Measurements from ENCODE around the gene CCDC92.

CCDC92 gene

DNA sequence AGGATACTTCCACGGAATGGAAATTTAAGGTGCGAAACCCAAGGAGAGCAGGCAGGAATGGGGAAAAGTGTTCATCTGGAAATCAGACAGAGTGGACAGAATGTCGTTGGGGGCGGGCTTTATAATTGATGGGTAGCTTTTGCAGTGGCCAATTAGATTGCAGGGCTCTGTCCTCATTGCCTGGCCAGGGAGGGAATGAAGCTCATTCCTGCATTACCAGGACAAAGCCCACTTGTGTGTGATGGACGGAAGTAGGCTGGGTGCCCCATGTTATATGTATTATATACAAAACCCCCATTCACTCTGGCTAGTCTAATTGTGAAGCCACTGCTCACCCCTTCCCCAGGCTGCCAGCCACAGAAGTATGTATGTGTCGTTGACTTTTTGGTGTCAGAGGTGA is 23.9 kb upstream of the CCDC92 start:
- Histone ChIP-seq H3K36me3 (no peaks in the 10 kb centered on the region), H3K4me1 (ENCODE audit: control insufficient read depth in 1 of 2, insufficient read depth in 1 of 2, low read depth in 1 of 2, low read length in 1 of 2) (no peaks in the 10 kb centered on the region), H3K4me3 (ENCODE audit: low read depth in 1 of 2, low read length in 1 of 2) (no peak overlapping the region), H3K27me3 (no peaks in the 10 kb centered on the region), H3K27ac (no peak overlapping the region), H3K9me3 (no peaks in the 10 kb centered on the region)
- TF ChIP-seq, protein P1, sequence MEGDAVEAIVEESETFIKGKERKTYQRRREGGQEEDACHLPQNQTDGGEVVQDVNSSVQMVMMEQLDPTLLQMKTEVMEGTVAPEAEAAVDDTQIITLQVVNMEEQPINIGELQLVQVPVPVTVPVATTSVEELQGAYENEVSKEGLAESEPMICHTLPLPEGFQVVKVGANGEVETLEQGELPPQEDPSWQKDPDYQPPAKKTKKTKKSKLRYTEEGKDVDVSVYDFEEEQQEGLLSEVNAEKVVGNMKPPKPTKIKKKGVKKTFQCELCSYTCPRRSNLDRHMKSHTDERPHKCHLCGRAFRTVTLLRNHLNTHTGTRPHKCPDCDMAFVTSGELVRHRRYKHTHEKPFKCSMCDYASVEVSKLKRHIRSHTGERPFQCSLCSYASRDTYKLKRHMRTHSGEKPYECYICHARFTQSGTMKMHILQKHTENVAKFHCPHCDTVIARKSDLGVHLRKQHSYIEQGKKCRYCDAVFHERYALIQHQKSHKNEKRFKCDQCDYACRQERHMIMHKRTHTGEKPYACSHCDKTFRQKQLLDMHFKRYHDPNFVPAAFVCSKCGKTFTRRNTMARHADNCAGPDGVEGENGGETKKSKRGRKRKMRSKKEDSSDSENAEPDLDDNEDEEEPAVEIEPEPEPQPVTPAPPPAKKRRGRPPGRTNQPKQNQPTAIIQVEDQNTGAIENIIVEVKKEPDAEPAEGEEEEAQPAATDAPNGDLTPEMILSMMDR (IDR thresholded peaks at IDR 0.05), result no peak

DNA sequence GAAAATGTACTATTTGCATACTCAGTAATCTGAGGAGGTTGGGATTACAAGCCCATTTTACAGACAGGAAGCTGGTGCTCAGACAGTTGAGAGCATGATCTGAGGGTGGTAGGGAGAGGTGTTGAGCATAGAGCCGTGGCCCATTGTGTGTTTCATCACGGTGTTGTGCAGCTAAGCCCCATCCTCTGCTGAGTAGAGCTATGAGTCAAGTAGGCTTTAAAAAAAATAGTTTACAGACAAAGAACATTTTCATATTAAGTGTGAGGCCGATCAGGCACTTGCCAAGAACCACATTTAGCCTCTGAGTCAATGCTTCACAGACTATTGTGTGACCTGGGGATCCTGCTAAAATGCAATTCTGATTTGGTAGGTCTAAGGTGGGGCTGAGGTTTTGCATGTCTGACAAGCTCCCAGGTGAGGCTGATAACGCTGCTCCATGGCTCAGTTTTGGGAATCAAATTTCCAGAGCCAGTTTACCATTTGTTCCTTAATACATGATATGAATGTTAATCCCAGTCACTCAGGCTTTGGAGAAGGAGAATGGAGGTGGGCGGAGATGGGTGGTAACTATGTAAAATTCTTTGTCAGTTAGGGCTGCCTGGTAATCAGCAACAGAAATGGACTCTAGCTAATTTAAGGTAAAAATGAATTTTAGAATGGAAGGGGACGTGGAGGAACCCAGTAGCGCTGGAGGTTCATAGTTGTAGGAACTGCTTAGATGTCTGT is 22.6 kb upstream of the CCDC92 start:
- H3K36me3 ChIP-seq, result no peaks in the 10 kb centered on the region
- H3K9me3 ChIP-seq, result no peaks in the 10 kb centered on the region

DNA sequence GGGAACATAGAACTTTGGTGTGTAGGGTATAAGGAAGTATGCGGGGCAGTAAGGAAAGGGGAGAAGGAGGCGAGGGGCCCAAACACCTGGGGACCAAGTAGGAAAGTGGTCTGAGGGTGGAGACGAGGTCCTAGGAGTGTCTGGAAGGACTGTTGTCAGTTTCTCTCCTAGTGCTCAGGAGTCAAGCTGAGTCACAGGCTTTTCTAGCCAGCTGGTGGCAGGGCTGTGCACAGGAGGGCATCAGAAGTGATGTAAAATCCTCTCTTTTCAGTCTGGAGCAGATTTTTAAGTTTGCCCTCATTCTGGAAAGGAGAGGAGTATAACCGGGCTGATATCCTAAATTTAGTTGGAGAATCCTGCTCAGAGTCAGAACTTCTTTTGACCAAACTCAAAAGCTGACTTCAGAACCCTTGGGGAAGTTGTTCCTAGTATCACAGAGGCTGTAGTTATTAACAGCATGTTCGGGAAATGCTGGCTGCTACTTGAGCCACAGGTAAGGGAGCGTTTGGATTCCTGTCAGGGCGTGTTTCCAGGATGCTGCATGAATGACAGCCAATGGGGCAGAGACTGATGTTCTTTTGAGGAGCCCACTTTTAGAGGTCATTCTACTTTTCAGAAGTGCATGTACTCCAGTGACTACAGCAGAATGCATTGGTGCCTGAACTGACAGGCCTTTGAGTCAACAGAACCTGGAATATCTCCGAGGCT is 19.6 kb upstream of the CCDC92 start:
- H3K9me3 ChIP-seq, result no peaks in the 10 kb centered on the region
- H3K27ac ChIP-seq, result no peak overlapping the region
- no peaks in the 10 kb centered on the region for H3K27me3 ChIP-seq
- no peak overlapping the region for H3K4me3 ChIP-seq (ENCODE audit: low read depth in 1 of 2, low read length in 1 of 2)
- TF ChIP-seq, protein P1 (IDR thresholded peaks at IDR 0.05), result no peak
- H3K36me3 ChIP-seq, result no peaks in the 10 kb centered on the region
- peaks cover 0 to 10% of the 10 kb centered on the region in 2 experiments for H3K4me1 ChIP-seq (ENCODE audit: control insufficient read depth in 1 of 2, insufficient read depth in 1 of 2, low read depth in 1 of 2, low read length in 1 of 2)

More for the DNA sequence above, 22.6 kb upstream of the CCDC92 start:
- H3K4me3 ChIP-seq (ENCODE audit: low read depth in 1 of 2, low read length in 1 of 2), result no peak overlapping the region
- H3K27me3 ChIP-seq, result no peaks in the 10 kb centered on the region
- peaks cover 0 to 6% of the 10 kb centered on the region in 2 experiments for H3K4me1 ChIP-seq (ENCODE audit: control insufficient read depth in 1 of 2, insufficient read depth in 1 of 2, low read depth in 1 of 2, low read length in 1 of 2)
- TF ChIP-seq, protein P1 (IDR thresholded peaks at IDR 0.05), result no peak
- no peak overlapping the region for H3K27ac ChIP-seq

DNA sequence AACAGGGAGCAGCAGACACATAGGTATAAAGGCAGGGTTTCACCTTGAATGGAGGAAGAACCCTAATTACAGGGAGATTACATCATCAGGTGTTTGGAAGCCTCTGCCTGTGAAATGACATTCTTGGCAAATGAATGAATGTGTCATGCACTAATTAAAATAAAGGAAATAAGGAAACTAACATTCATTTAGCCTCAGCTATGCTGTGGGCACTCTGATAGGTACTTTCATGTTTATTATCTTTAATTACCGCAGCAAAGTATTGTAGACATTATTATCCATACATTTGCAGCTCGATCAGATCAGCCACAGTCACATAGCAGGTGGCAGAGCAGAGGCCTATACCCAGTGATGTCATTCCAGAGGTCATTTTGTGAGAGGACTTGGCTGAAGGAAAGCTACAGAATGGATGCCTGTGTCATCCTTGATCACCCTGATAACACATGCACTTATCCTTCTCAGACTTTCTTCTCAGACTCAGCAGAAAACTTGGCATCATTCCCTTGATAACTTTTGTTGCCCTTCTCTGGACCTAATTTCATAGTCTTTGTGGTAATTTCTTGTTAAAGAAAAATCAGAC is 18.8 kb upstream of the CCDC92 start:
- Histone ChIP-seq H3K27me3 (no peaks in the 10 kb centered on the region), H3K4me3 (ENCODE audit: low read depth in 1 of 2, low read length in 1 of 2) (no peak overlapping the region), H3K4me1 (ENCODE audit: control insufficient read depth in 1 of 2, insufficient read depth in 1 of 2, low read depth in 1 of 2, low read length in 1 of 2) (peaks cover 0 to 10% of the 10 kb centered on the region in 2 experiments), H3K36me3 (no peaks in the 10 kb centered on the region), H3K27ac (no peak overlapping the region), H3K9me3 (no peaks in the 10 kb centered on the region)
- TF ChIP-seq, protein P1 (IDR thresholded peaks at IDR 0.05), result no peak

DNA sequence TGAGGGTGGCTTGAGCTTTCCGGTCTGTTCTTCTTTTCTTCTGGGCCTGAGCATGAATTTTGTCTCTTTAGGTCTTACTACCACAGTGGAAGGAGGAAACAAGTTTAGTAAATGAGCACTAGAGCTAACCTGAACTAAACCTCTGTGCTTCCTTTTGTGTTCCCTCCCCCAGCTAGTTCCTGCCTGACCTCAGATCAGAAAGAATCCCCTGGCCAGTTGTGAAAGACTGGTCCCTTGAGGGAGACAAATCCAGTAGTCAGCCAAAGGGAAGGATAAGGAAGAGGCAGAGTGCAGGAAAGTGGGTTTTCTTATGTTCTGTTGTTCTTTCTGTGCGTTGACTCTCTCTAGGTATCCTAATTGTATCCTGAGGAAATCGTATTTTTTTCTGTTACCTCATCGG is 17.9 kb upstream of the CCDC92 start:
- Histone ChIP-seq H3K36me3 (no peaks in the 10 kb centered on the region), H3K9me3 (no peaks in the 10 kb centered on the region), H3K27ac (no peak overlapping the region), H3K27me3 (no peaks in the 10 kb centered on the region), H3K4me3 (ENCODE audit: low read depth in 1 of 2, low read length in 1 of 2) (no peak overlapping the region), H3K4me1 (ENCODE audit: control insufficient read depth in 1 of 2, insufficient read depth in 1 of 2, low read depth in 1 of 2, low read length in 1 of 2) (peaks cover 0 to 10% of the 10 kb centered on the region in 2 experiments)
- TF ChIP-seq, protein P1 (IDR thresholded peaks at IDR 0.05), result no peak
